Ovary (tissue), 9 donors: ENCODE data around the gene TMEM212. TPM values are rescaled to one million over a fixed set of nuclear protein-coding genes. Genes with fewer than 3 reads are reported as not detected.
"Not testable (repeated sequence)": the region's sequence is repeated elsewhere in the genome, so short reads cannot be mapped to it uniquely, and the experiment has no call there.

Experiments
- DNase-seq, 5 donors: peaks; one replicate each; pipeline ENCODE4 v3.0.0-alpha.2; 2019 to 2020
- H3K27ac ChIP-seq, 2 donors: fragments of 200-600 bp; one replicate each; pipeline versions ENCODE4 v1.5.1 to v1.8.0; 2019 to 2022
- H3K27me3 ChIP-seq: fragments of 200-600 bp; one replicate; pipeline ENCODE4 v1.8.0; 2022
- H3K36me3 ChIP-seq: fragments of 200-600 bp; sonication (generic); one replicate; pipeline ENCODE4 v1.5.1; 2019
- H3K4me1 ChIP-seq: one replicate; pipeline ENCODE4 v1.8.1; 2013; ENCODE audit warnings: mild to moderate bottlenecking, moderate library complexity; ENCODE audit not compliant: insufficient read depth
- H3K4me3 ChIP-seq: fragments of 200-600 bp; sonication (generic); one replicate; pipeline ENCODE4 v1.5.1; 2017
- H3K9me3 ChIP-seq, 2 donors: fragments of 200-600 bp in 1 of 2; sonication (generic) in 1 of 2; one replicate each; pipeline versions ENCODE4 v1.5.1 to v1.8.1; 2013 to 2019; ENCODE audit warnings: mild to moderate bottlenecking in 1 of 2, moderate library complexity in 1 of 2
- CTCF ChIP-seq, 3 donors: fragments of 450-650 bp in 2 of 3; fragments of 200-600 bp in 1 of 3; IDR thresholded peaks; one replicate each; pipeline versions ENCODE4 v1.5.1 to v1.8.0; 2016 to 2022; ENCODE audit warnings: antibody characterized with exemption in 3 of 3, mild to moderate bottlenecking in 1 of 3
- EP300 ChIP-seq: sonication (generic); formaldehyde crosslinking; IDR thresholded peaks from one replicate; pipeline ENCODE4 v1.6.1; 2017; ENCODE audit warnings: antibody characterized with exemption
- POLR2A ChIP-seq: fragments of 450-650 bp; IDR thresholded peaks from one replicate; pipeline ENCODE4 v1.6.1; 2017; ENCODE audit warnings: antibody characterized with exemption, mild to moderate bottlenecking, moderate library complexity
- WGBS, 3 donors: extraction: QIAGEN DNeasy Blood & Tissue Kit in 1 of 3; methylation state at CpG; one replicate each; pipeline versions ENCODE4 v1.1.5 to v1.1.7; 2013 to 2017; 5-methylcytosine and 5-hydroxymethylcytosine counted together
- intact Hi-C, 4 donors: fragments of 100-400 bp; cut with DNase I; formaldehyde crosslinking; loops; one replicate each; pipeline versions ENCODE4 v1.11.0 to v1.15.1; 2022 to 2023
- polyA plus RNA-seq, 2 donors: library from polyadenylated mRNA; stranded (reverse); fragments of 200-250 nt in 1 of 2; fragments of 350-450 nt in 1 of 2; fragmentation: Illumina TruSeq in 1 of 2; extraction: RNeasy Lipid Tissue Mini Kit (QIAGEN cat#74804) in 1 of 2; gene quantifications; one replicate each; pipeline ENCODE4 v1.2.3, GENCODE V29; 2013 to 2014
- total RNA-seq, 7 donors: library from RNA; depleted of rRNA in 2 of 7; stranded (reverse); fragments of >200 nt in 2 of 7; fragmentation: NEBNext Ultra II Directional in 3 of 7; extraction: Animal tissue kit (Norgen Biotek cat#: 25700) in 3 of 7; gene quantifications; one replicate each; pipeline versions ENCODE4 v1.1.0 to v1.2.4, GENCODE V29; 2016 to 2023
- donor health status: DM: no; HTN: no; CAD: no; lungs with moderate emphysema.
- donor health status: DM: no; HTN: no; CAD: no.
- donor health status: Bipolar disorder and iron deficiency.
- donor health status: DM: yes; HTN: yes; CAD: no.
- donor health status: DM: no; HTN: no; CAD: no.
- donor health status: DM: yes; HTN: yes; CAD: no.

TMEM212 gene
- total and polyA plus RNA-seq, 9 donors = 0.35 to 5.5 (median 0.93) TPM; not detected in 5

- no peak overlapping the region for H3K27ac ChIP-seq
- TF ChIP-seq EP300 = no peak
- TF ChIP-seq POLR2A = no peak
- TF ChIP-seq CTCF (IDR thresholded peaks at IDR 0.05) = no peak
- intact Hi-C loops = no loop called here
- H3K36me3 ChIP-seq = no peaks in the 10 kb centered on the region
- DNase-seq = no peak
- no peaks in the 10 kb centered on the region for H3K4me1 ChIP-seq
- H3K9me3 ChIP-seq = no peaks in the 10 kb centered on the region
- no peaks in the 10 kb centered on the region for H3K27me3 ChIP-seq
- no peak overlapping the region for H3K4me3 ChIP-seq
- whole genome bisulfite sequencing, 3 donors = 41 to 49% (median 45%) methylated on average over 3 of the region's 3 CpGs
Observed at GRCh38 chr3:171904829-171905228, 61.7 kb downstream of the TMEM212 start.

DNA sequence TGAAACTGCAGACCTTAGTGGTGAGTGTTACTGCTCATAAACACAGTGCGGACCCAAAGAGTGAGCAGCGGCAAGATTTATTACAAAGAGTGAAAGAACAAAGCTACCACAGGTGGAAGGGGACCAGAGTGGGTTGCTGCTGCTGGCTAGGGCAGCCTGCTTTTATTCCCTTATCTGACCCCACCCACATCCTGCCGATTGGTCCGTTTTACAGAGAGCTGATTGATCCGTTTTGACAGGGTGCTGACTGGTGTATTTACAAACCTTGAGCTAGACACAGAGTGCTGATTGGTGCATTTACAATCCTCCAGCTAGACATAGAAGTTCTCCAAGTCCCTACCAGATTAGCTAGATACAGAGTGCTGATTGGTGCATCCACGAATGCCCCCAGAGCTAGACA is 63.4 kb downstream of the TMEM212 start:
- H3K36me3 ChIP-seq, H3K27ac ChIP-seq, DNase-seq, H3K4me1 ChIP-seq, H3K4me3 ChIP-seq, H3K27me3 ChIP-seq, H3K9me3 ChIP-seq, intact Hi-C loops: not testable (repeated sequence)
- WGBS, 3 donors = 90 to 94% (median 92%) methylated on average over 6 of the region's 6 CpGs

- H3K27me3 ChIP-seq = no peaks in the 10 kb centered on the region
Observed at GRCh38 chr3:171906951-171907676, 64.0 kb downstream of the TMEM212 start.

DNA sequence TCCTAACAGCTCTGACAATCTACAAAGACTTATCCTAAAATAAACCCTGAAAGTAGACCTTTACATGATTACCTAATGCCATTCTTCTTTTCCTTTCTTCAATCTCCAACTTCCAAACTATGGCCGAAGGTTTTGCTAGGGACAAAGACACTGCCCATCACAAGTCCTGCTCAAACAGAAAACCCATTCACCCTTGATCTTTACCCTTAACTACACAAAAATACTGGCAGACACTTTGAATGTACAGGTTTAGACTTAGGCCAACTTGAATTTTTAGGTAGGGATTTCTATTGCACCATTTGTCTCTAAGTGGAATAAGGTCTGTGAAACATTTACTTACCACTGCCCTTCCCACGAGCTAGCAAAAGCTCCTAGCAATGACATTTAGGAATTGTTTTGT is 64.6 kb downstream of the TMEM212 start:
- H3K36me3 ChIP-seq = no peaks in the 10 kb centered on the region
- TF ChIP-seq CTCF (IDR thresholded peaks at IDR 0.05) = no peak
- WGBS, 3 donors = 87 to 95% (median 89%) methylated on average over 2 of the region's 2 CpGs
- no peak overlapping the region for H3K4me3 ChIP-seq
- H3K27me3 ChIP-seq = no peaks in the 10 kb centered on the region
- intact Hi-C loops = no loop called here
- no peaks in the 10 kb centered on the region for H3K9me3 ChIP-seq
- no peak for DNase-seq
- no peaks in the 10 kb centered on the region for H3K4me1 ChIP-seq
- H3K27ac ChIP-seq = no peak overlapping the region

More at GRCh38 chr3:171906951-171907676, 64.0 kb downstream of the TMEM212 start:
- H3K4me1 ChIP-seq = no peaks in the 10 kb centered on the region
- no peak overlapping the region for H3K4me3 ChIP-seq
- H3K36me3 ChIP-seq = no peaks in the 10 kb centered on the region
- no peak for TF ChIP-seq CTCF (IDR thresholded peaks at IDR 0.05)
- TF ChIP-seq POLR2A = no peak
- TF ChIP-seq EP300 = no peak
- no peak overlapping the region for H3K27ac ChIP-seq
- no peak for DNase-seq
- intact Hi-C loops = no loop called here
- 85 to 96% (median 94%) methylated on average over 16 to 33 of the region's 33 CpGs for WGBS, 3 donors
- H3K9me3 ChIP-seq = no peaks in the 10 kb centered on the region

DNA sequence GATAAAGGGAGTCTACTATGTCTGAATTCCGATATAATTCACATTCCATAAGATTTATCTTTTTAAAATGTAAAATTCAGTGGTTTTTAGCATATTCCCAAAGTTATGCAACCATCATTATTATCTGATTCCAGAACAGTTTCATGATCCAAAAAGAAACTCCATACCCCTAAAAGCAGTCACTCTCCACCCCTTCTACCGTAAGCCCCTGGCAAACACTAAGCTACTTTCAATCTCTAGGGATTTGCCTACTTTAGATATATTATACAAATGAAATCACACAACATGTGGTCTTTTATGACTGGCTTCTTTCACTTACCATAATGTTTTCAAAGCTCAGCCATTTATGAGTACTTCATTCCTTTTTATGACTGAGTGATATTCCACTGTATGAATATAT is 65.6 kb downstream of the TMEM212 start:
- Histone ChIP-seq H3K36me3 (no peaks in the 10 kb centered on the region), H3K4me3 (no peak overlapping the region), H3K27me3 (no peaks in the 10 kb centered on the region), H3K9me3 (no peaks in the 10 kb centered on the region), H3K27ac (no peak overlapping the region), H3K4me1 (no peaks in the 10 kb centered on the region)
- TF ChIP-seq EP300 (no peak), POLR2A (no peak), CTCF (IDR thresholded peaks at IDR 0.05) (no peak)
- 83 to 87% (median 85%) methylated on average over 2 of the region's 2 CpGs for WGBS, 3 donors
- no peak for DNase-seq
- intact Hi-C loops = no loop called here
